Stomach (tissue), 4 donors: ENCODE data around the gene DIP2A.

ENCODE experiments used
- CTCF ChIP-seq, 7 experiments: fragments of 450-650 bp in 4 of 7; fragments of 200-600 bp in 3 of 7; sonication (generic) in 3 of 7; IDR thresholded peaks; one replicate each; pipeline ENCODE4 v1.5.1; 2016 to 2019; ENCODE audit warnings: antibody characterized with exemption in 7 of 7, control low read depth in 2 of 7, mild to moderate bottlenecking in 1 of 7
- EP300 ChIP-seq: sonication (generic); formaldehyde crosslinking; IDR thresholded peaks from one replicate; pipeline ENCODE4 v1.6.1; 2017; ENCODE audit warnings: antibody characterized with exemption
- POLR2A ChIP-seq, 4 donors: fragments of 450-650 bp; IDR thresholded peaks; one replicate each; pipeline ENCODE4 v1.6.1; 2016; ENCODE audit warnings: antibody characterized with exemption in 4 of 4, control low read depth in 2 of 4, mild to moderate bottlenecking in 1 of 4, moderate library complexity in 1 of 4
- POLR2AphosphoS5 ChIP-seq, 3 donors: sonication (generic); formaldehyde crosslinking; IDR thresholded peaks; one replicate each; pipeline ENCODE4 v1.6.1; 2016; ENCODE audit warnings: antibody characterized with exemption in 3 of 3

DNA sequence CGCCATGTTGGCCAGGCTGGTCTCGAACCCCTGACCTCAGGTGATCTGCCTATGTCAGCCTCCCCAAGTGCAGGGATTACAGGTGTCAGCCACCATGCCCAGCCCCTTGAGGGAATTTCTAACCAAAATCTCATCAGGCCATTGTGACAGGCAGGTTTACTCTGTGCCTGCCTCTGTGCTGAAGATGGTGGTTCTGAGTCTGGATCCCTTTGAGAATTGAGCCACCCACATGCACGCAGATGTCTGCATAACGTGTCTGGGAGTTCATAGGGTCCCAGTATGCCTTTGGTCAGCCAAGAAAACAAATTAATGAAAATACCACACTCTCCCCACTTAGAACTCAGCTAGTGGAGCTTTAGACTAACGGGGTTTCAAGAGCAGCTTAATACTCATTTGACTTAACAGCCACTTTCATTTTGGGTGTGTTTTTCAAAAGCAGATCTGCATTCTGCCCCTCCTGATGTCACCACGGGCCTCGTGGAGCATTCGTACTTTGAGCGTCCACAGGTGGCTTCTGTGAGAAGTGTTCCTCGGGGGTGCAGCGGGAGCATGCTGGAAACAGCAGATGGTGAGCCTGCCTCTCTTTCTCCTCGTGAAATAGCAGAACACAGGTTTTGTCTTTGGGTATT lies 45.3 kb downstream of the DIP2A start:
- TF ChIP-seq CTCF (IDR thresholded peaks at IDR 0.05) (no peak), EP300 (no peak), POLR2A (IDR thresholded peaks at IDR 0.05) (no peak), POLR2AphosphoS5 (IDR thresholded peaks at IDR 0.05) (no peak)
